ENCODE measurements around the gene GPR37L1.

DNA sequence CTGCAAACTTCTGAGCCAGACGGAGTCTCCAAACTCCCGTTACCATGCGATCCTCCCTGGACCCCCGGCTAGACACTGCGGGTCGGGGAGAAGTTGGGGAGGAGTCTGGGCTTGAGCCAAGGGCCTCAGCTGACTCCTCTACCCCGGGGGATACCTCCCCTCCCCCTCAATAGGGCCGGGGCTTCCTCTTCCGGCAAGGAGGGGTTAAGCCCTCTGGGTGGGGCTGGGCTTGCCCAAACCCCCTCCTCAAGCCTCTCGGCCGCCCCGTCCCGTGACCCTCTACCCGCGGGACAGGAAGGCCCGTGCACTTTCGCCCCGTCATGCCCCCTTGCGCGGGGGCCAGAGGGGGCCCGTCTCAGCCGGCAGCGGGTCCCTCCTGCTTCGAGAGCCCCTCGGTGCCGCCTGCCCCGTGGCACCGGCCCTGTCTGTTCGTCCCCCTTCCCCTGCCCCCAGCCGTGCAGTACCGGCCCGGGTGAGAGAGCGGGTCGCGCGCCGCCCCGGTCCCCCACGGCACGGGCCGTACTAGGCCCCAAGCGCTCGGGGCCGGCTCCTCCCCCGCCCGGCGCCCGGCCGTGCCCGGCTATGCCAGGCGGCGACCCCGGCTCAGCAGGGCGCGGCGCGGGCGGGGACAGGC lies 21.2 kb downstream of the GPR37L1 start:
- TF ChIP-seq, protein P1, sequence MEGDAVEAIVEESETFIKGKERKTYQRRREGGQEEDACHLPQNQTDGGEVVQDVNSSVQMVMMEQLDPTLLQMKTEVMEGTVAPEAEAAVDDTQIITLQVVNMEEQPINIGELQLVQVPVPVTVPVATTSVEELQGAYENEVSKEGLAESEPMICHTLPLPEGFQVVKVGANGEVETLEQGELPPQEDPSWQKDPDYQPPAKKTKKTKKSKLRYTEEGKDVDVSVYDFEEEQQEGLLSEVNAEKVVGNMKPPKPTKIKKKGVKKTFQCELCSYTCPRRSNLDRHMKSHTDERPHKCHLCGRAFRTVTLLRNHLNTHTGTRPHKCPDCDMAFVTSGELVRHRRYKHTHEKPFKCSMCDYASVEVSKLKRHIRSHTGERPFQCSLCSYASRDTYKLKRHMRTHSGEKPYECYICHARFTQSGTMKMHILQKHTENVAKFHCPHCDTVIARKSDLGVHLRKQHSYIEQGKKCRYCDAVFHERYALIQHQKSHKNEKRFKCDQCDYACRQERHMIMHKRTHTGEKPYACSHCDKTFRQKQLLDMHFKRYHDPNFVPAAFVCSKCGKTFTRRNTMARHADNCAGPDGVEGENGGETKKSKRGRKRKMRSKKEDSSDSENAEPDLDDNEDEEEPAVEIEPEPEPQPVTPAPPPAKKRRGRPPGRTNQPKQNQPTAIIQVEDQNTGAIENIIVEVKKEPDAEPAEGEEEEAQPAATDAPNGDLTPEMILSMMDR (IDR thresholded peaks at IDR 0.05): no peak
- no peak for TF ChIP-seq POLR2A (IDR thresholded peaks at IDR 0.05)

All from right lobe of liver (tissue), 4 donors.